ENCODE measurements around the gene GRK6.

The GRK6 gene

GRCh38 chr5:177434437-177434836 is 8.0 kb downstream of the GRK6 start:
- no peak for TF ChIP-seq REST (IDR thresholded peaks at IDR 0.05; ENCODE audit: insufficient read depth in 1 of 2, low read depth in 2 of 2, low read length in 2 of 2)

DNA sequence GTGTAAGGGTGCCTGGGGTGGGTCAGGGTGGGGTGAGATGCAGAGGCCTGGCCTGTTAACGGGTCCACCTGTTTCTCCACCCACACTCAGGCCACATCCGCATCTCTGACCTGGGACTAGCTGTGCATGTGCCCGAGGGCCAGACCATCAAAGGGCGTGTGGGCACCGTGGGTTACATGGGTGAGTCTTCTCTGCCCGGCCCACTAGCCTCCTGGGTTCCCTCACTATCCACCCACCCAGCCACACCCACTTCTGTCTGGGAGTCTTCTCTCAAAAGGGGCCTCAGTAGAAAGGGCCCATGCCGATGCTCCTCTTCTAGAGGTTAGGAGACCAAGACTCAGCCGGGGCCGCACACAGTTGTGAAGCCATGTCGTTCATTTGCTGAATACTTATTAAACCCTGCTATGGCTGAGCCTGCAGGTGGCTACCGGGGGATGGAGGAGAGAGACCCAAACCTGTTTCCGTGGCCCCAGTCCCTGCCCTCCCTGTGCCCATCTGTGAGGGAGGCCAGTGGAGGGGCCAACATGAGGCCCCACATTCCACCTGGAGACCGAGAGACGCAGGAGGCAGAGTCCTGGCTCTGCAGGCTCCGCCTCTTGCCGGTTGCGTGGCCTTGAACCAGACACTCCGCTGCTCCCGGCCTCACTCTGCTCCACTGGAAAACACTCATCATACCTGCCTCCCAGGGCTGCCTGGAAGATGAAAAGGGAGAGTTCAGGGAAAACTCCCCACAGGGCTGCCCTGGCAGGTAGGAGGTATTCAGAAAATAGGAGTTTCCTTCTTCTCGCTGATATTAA is 8.7 kb downstream of the GRK6 start:
- TF ChIP-seq TAF1 (IDR thresholded peaks at IDR 0.05; ENCODE audit: borderline replicate concordance, insufficient read depth, low read length), result no peak
- TF ChIP-seq SIN3A (IDR thresholded peaks at IDR 0.05; ENCODE audit: borderline replicate concordance, insufficient read depth, low read length), result no peak
- no peak for TF ChIP-seq REST (IDR thresholded peaks at IDR 0.05; ENCODE audit: insufficient read depth in 1 of 2, low read depth in 2 of 2, low read length in 2 of 2)
- no peak for TF ChIP-seq FOXP2 (optimal IDR thresholded peaks at IDR 0.05; ENCODE audit: borderline replicate concordance, extremely low read depth, extremely low read length, insufficient read depth)
- TF ChIP-seq POLR2AphosphoS5 (IDR thresholded peaks at IDR 0.05; ENCODE audit: low read depth, low read length), result no peak

- TF ChIP-seq POLR2AphosphoS5 (IDR thresholded peaks at IDR 0.05; ENCODE audit: low read depth, low read length) (no peak), FOXP2 (optimal IDR thresholded peaks at IDR 0.05; ENCODE audit: borderline replicate concordance, extremely low read depth, extremely low read length, insufficient read depth) (no peak), TAF1 (IDR thresholded peaks at IDR 0.05; ENCODE audit: borderline replicate concordance, insufficient read depth, low read length) (no peak), REST (IDR thresholded peaks at IDR 0.05; ENCODE audit: insufficient read depth in 1 of 2, low read depth in 2 of 2, low read length in 2 of 2) (no peak), SIN3A (IDR thresholded peaks at IDR 0.05; ENCODE audit: borderline replicate concordance, insufficient read depth, low read length) (no peak)
Measured at GRCh38 chr5:177435847-177436536, 9.5 kb downstream of the GRK6 start.

DNA sequence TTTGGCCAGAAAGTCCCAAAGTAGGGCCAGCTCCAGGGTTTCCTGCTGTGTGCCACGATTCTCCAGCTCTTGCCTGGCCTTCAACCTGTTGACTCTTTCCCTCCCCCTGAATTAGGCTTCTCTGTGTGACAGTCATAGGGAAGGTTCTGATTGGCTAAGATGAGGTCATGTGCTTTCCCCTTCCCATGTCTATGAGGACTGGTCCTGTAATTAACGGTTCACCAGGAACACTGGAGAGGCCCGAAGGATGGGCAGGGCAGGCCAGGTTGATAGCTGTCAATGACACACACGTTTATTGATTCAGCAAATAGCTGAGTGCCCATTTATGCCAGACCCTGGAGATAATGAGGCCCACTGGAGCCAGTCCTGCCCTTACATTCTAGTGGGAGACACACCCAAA is 11.1 kb downstream of the GRK6 start:
- TF ChIP-seq POLR2AphosphoS5 (IDR thresholded peaks at IDR 0.05; ENCODE audit: low read depth, low read length), result no peak

DNA sequence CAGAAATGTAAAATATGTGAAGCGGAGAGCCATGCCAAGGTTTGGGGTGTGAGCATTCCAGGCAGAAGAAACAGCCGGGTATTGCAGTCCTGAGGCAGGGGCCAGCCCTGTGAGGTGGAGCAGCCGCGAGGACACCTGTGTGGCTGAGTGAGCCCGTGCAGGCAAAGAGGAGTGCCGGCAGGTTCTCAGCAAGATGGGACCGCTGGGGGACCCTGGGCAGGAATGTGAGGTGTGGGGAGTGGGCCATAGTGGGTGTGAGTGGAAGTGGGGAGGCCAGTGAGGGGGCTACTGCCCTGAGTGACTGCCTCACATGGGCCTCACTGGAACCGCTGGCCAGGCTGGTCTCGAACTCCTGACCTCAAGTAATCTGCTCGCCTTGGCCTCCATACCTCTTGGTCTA is 12.0 kb downstream of the GRK6 start:
- TF ChIP-seq POLR2AphosphoS5 (IDR thresholded peaks at IDR 0.05; ENCODE audit: low read depth, low read length) (no peak), TAF1 (IDR thresholded peaks at IDR 0.05; ENCODE audit: borderline replicate concordance, insufficient read depth, low read length) (no peak), FOXP2 (optimal IDR thresholded peaks at IDR 0.05; ENCODE audit: borderline replicate concordance, extremely low read depth, extremely low read length, insufficient read depth) (no peak), SIN3A (IDR thresholded peaks at IDR 0.05; ENCODE audit: borderline replicate concordance, insufficient read depth, low read length) (no peak), REST (IDR thresholded peaks at IDR 0.05; ENCODE audit: insufficient read depth in 1 of 2, low read depth in 2 of 2, low read length in 2 of 2) (no peak)
